SK-N-SH (cell line): Measurements from ENCODE around the gene DNAH14.
"Not testable (repeated sequence)": the region's sequence is repeated elsewhere in the genome, so short reads cannot be mapped to it uniquely, and the experiment has no call there.

ENCODE experiments used
- CHD2 ChIP-seq: fragments of 150-350 bp; IDR thresholded peaks from 2 replicates; pipeline ENCODE4 v1.6.1; 2018; ENCODE audit warnings: low read length; ENCODE audit not compliant: partially characterized antibody
- EZH2phosphoT487 ChIP-seq: fragments of 200-600 bp; sonication (generic); IDR thresholded peaks from 2 replicates; pipeline ENCODE4 v1.6.1; 2017; ENCODE audit warnings: low read depth, mixed run types, mild to moderate bottlenecking, antibody characterized with exemption, moderate library complexity, borderline replicate concordance
- GABPA ChIP-seq: IDR thresholded peaks from 2 replicates; pipeline ENCODE4 v1.4.0; 2012; ENCODE audit warnings: low read depth, mild to moderate bottlenecking
- NFIC ChIP-seq: IDR thresholded peaks from 2 replicates; pipeline ENCODE4 v1.4.0; 2012; ENCODE audit warnings: borderline replicate concordance
- TF ChIP-seq, protein P1 (sequence below): fragments of 150-350 bp; IDR thresholded peaks from 2 replicates; pipeline ENCODE4 v1.6.1; 2017; ENCODE audit warnings: antibody characterized with exemption, low read length, low read depth, borderline replicate concordance
- TF ChIP-seq, protein P2 (sequence below): IDR thresholded peaks from 2 replicates; pipeline ENCODE4; 2012
- TF ChIP-seq, protein P3 (sequence below): IDR thresholded peaks from 2 replicates; pipeline ENCODE4 v1.4.0; 2012; ENCODE audit warnings: low read depth
- TF ChIP-seq, protein P4 (sequence below): fragments of 200-600 bp; sonication (generic); IDR thresholded peaks from 2 replicates; pipeline ENCODE4 v1.6.1; 2017; ENCODE audit warnings: antibody characterized with exemption, mild to moderate bottlenecking, moderate library complexity

DNA sequence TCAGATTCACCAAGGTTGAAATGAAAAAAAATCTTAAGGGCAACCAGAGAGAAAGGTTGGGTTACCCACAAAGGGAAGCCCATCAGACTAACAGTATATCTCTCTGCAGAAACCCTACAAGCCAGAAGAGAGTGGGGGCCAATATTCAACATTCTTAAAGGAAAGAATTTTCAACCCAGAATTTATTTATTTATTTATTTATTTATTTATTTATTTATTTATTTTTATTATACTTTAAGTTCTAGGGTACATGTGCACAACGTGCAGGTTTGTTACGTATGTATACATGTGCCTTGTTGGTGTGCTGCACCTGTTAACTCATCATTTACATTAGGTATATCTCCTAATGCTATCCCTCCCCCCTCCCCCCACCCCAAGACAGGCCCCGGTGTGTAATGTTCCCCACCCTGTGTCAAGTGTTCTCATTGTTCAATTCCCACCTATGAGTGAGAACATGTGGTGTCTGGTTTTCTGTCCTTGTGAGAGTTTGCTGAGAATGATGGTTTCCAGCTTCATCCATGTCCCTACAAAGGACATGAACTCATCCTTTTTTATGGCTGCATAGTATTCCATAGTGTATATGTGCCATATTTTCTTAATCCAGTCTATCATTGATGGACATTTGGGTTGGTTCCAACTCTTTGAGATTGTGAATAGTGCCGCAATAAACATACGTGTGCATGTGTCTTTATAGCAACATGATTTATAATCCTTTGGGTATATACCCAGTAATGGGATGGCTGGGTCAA is 282.4 kb downstream of the DNAH14 start:
- not testable (repeated sequence) for TF ChIP-seq EZH2phosphoT487, NFIC, GABPA, CHD2
- TF ChIP-seq, protein P1, sequence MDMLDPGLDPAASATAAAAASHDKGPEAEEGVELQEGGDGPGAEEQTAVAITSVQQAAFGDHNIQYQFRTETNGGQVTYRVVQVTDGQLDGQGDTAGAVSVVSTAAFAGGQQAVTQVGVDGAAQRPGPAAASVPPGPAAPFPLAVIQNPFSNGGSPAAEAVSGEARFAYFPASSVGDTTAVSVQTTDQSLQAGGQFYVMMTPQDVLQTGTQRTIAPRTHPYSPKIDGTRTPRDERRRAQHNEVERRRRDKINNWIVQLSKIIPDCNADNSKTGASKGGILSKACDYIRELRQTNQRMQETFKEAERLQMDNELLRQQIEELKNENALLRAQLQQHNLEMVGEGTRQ = not testable (repeated sequence)
- TF ChIP-seq, protein P2, sequence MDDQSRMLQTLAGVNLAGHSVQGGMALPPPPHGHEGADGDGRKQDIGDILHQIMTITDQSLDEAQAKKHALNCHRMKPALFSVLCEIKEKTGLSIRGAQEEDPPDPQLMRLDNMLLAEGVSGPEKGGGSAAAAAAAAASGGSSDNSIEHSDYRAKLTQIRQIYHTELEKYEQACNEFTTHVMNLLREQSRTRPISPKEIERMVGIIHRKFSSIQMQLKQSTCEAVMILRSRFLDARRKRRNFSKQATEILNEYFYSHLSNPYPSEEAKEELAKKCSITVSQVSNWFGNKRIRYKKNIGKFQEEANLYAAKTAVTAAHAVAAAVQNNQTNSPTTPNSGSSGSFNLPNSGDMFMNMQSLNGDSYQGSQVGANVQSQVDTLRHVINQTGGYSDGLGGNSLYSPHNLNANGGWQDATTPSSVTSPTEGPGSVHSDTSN = not testable (repeated sequence)
- TF ChIP-seq, protein P3, sequence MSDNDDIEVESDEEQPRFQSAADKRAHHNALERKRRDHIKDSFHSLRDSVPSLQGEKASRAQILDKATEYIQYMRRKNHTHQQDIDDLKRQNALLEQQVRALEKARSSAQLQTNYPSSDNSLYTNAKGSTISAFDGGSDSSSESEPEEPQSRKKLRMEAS = not testable (repeated sequence)
- TF ChIP-seq, protein P4, sequence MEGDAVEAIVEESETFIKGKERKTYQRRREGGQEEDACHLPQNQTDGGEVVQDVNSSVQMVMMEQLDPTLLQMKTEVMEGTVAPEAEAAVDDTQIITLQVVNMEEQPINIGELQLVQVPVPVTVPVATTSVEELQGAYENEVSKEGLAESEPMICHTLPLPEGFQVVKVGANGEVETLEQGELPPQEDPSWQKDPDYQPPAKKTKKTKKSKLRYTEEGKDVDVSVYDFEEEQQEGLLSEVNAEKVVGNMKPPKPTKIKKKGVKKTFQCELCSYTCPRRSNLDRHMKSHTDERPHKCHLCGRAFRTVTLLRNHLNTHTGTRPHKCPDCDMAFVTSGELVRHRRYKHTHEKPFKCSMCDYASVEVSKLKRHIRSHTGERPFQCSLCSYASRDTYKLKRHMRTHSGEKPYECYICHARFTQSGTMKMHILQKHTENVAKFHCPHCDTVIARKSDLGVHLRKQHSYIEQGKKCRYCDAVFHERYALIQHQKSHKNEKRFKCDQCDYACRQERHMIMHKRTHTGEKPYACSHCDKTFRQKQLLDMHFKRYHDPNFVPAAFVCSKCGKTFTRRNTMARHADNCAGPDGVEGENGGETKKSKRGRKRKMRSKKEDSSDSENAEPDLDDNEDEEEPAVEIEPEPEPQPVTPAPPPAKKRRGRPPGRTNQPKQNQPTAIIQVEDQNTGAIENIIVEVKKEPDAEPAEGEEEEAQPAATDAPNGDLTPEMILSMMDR = not testable (repeated sequence)
